DOHH2 (cell line): ENCODE results near the gene TRIB2.

Experiments used
- CTCF ChIP-seq: fragments of 200-600 bp; sonication (generic); IDR thresholded peaks from one replicate; pipeline ENCODE4 v1.5.1; 2014; ENCODE audit warnings: antibody characterized with exemption, mild to moderate bottlenecking, low read depth, low read length; ENCODE audit not compliant: poor library complexity, severe bottlenecking
- EZH2phosphoT487 ChIP-seq: fragments of 200-600 bp; sonication (generic); IDR thresholded peaks from 2 replicates; pipeline ENCODE4 v1.6.1; 2017; ENCODE audit warnings: borderline replicate concordance, mild to moderate bottlenecking, antibody characterized with exemption, low read length, moderate library complexity, mixed read lengths

- no peak for TF ChIP-seq EZH2phosphoT487
- no peak for TF ChIP-seq CTCF
Observed at GRCh38 chr2:12679550-12680072, 37.1 kb upstream of the TRIB2 start.
